HepG2 (cell line): ENCODE measurements around the gene ZFAND6. TPM values are rescaled to one million over a fixed set of nuclear protein-coding genes. Genes with fewer than 3 reads are reported as not detected.

Source experiments
- ATAC-seq: fragments of 200-7000 bp; cut with Tn5 transposase; 3 replicates; pipeline ENCODE4 v1.9.1; 2020; ENCODE audit warnings: mild to moderate bottlenecking, moderate library complexity
- BruUV-seq: library from RNA; stranded (reverse); fragments of 400-500 nt; replicated peaks from 2 replicates; lab custom pipeline; 2021; lab: Mats Ljungman, UMichigan
- CTCF ChIA-PET: fragments of 300-600 bp; formaldehyde crosslinking; extraction: SDS; loops from one replicate; lab custom pipeline; 2021; ENCODE audit warnings: low total read pairs, inconsistent platforms, low intra/inter-chr PET ratio; lab: Yijun Ruan, JAX
- POLR2A ChIA-PET: fragments of 350-600 bp; sonication (Branson Sonifier 250); formaldehyde crosslinking; loops from one replicate; lab custom pipeline; 2020; ENCODE audit warnings: antibody characterized with exemption, inconsistent platforms; lab: Yijun Ruan, JAX
- DNase-seq: peaks from one replicate; pipeline ENCODE4 v3.0.0-alpha.2; 2015; ENCODE audit warnings: low spot score
- FAIRE-seq: peaks from 3 replicates; lab custom pipeline; 2011; peaks lifted over from hg19 to GRCh38; lab: Jason Lieb, UNC
- H2AFZ ChIP-seq: one replicate; pipeline ENCODE4 v1.6.1; 2011; ENCODE audit warnings: low read length, inconsistent platforms
- H3K27ac ChIP-seq: fragments of 300-600 bp; 3 replicates; pipeline ENCODE4 v1.8.0; 2011; ENCODE audit warnings: mixed run types, mild to moderate bottlenecking, mixed read lengths, low read length, inconsistent platforms; ENCODE audit not compliant: insufficient read depth; ENCODE audit errors: extremely low read length
- H3K27me3 ChIP-seq, 2 experiments: fragments of 200-600 bp in 1 of 2; 2 replicates in 1 of 2; 3 replicates in 1 of 2; pipeline versions ENCODE4 v1.6.0 to v1.8.0; 2011; ENCODE audit warnings: low read length in 2 of 2, mild to moderate bottlenecking in 2 of 2, moderate library complexity in 2 of 2, inconsistent platforms in 1 of 2; ENCODE audit not compliant: insufficient read depth in 2 of 2, control insufficient read depth in 1 of 2
- H3K36me3 ChIP-seq, 2 experiments: fragments of 200-600 bp in 1 of 2; replicated peaks in 1 of 2; 2 replicates in 1 of 2; 3 replicates in 1 of 2; pipeline versions ENCODE4 v1.5.1 to v1.8.0; 2011; ENCODE audit warnings: low read length in 2 of 2, inconsistent platforms in 1 of 2; ENCODE audit not compliant: insufficient read depth in 2 of 2, control insufficient read depth in 1 of 2
- H3K4me1 ChIP-seq: 2 replicates; pipeline ENCODE4 v1.5.1; 2012; ENCODE audit warnings: low read length, inconsistent platforms; ENCODE audit not compliant: insufficient read depth
- H3K4me2 ChIP-seq: 2 replicates; pipeline ENCODE4 v1.6.0; 2011; ENCODE audit warnings: low read depth, low read length, inconsistent platforms
- H3K4me3 ChIP-seq, 3 experiments: fragments of 200-600 bp in 1 of 3; sonication (generic), shearing (Covaris generic) in 1 of 3; replicated peaks in 1 of 3; 2 replicates each; pipeline ENCODE4 v1.5.1; 2011 to 2016; ENCODE audit warnings: low read length in 3 of 3, inconsistent platforms in 2 of 3, low read depth in 2 of 3, mild to moderate bottlenecking in 2 of 3, control low read depth in 1 of 3, mixed read lengths in 1 of 3; ENCODE audit not compliant: insufficient read depth in 1 of 3
- H3K79me2 ChIP-seq: one replicate; pipeline ENCODE4 v1.6.1; 2011; ENCODE audit warnings: low read length, inconsistent platforms; ENCODE audit not compliant: insufficient read depth
- H3K9ac ChIP-seq: 2 replicates; pipeline ENCODE4 v1.6.0; 2011; ENCODE audit warnings: mild to moderate bottlenecking, low read depth, low read length, inconsistent platforms; ENCODE audit not compliant: insufficient read depth
- H3K9me3 ChIP-seq: 2 replicates; pipeline ENCODE4 v1.5.1; 2012; ENCODE audit warnings: mild to moderate bottlenecking, low read length
- H4K20me1 ChIP-seq: 2 replicates; pipeline ENCODE4 v1.6.0; 2011; ENCODE audit warnings: inconsistent platforms, mild to moderate bottlenecking, low read length, moderate library complexity; ENCODE audit not compliant: insufficient read depth
- CHCHD3 ChIP-seq: sonication (generic); formaldehyde crosslinking; IDR thresholded peaks from 2 replicates; pipeline ENCODE4 v1.8.0; 2022; ENCODE audit warnings: mild to moderate bottlenecking, missing genetic modification reagents, moderate library complexity
- FOXO1 ChIP-seq: sonication (generic); formaldehyde crosslinking; IDR thresholded peaks from 2 replicates; pipeline ENCODE4 v1.4.0; 2020; ENCODE audit warnings: missing genetic modification reagents
- IKZF1 ChIP-seq: fragments of 450-650 bp; IDR thresholded peaks from 2 replicates; pipeline ENCODE4 v1.7.1; 2016
- RXRA ChIP-seq: sonication (generic); formaldehyde crosslinking; IDR thresholded peaks from 2 replicates; pipeline ENCODE4 v1.5.1; 2020; ENCODE audit warnings: missing genetic modification reagents
- ZNF124 ChIP-seq: sonication (generic); formaldehyde crosslinking; IDR thresholded peaks from 2 replicates; pipeline ENCODE4 v1.4.0; 2020; ENCODE audit warnings: missing genetic modification reagents
- ZNF329 ChIP-seq: sonication (generic); formaldehyde crosslinking; IDR thresholded peaks from 2 replicates; pipeline ENCODE4 v1.9.0; 2021; ENCODE audit warnings: low read depth, mild to moderate bottlenecking, missing genetic modification reagents
- ZNF891 ChIP-seq: sonication (generic); formaldehyde crosslinking; IDR thresholded peaks from 2 replicates; pipeline ENCODE4 v1.5.0; 2020; ENCODE audit warnings: mild to moderate bottlenecking, missing genetic modification reagents
- WGBS: methylation state at CpG from one replicate; pipeline ENCODE4 v1.1.6; 2017; ENCODE audit warnings: low lambda C conversion rate; 5-methylcytosine and 5-hydroxymethylcytosine counted together
- in situ Hi-C: cut with HindIII; loops from 2 replicates; pipeline ENCODE4 v1.10.0; 2017; ENCODE audit warnings: low pct_unique_long_range_greater_than_20kb; ENCODE audit not compliant: extremely low pct_ligation_motif_present
- intact Hi-C: fragments of 100-400 bp; cut with micrococcal nuclease; formaldehyde crosslinking; loops from one replicate; pipeline ENCODE4 v1.10.0; 2022; ENCODE audit not compliant: unreplicated experiment
- polyA plus RNA-seq, 8 experiments: library from polyadenylated mRNA; depleted of rRNA in 3 of 8; stranded (reverse) in 7 of 8; unstranded in 1 of 8; fragments of >200 nt; fragmentation: Illumina TruSeq in 4 of 8; extraction: Trizol in 4 of 8; gene quantifications; 2 replicates each; pipeline versions ENCODE4 v1.2.1 to v1.2.3, GENCODE V29; 2011 to 2016; ENCODE audit warnings: low read depth in 4 of 8, missing spikeins in 1 of 8, mixed read lengths in 1 of 8; ENCODE audit not compliant: insufficient read depth in 1 of 8
- total RNA-seq, 5 experiments: library from RNA; depleted of rRNA; stranded (reverse); fragments of >200 nt; fragmentation: Illumina TruSeq; extraction: Trizol; gene quantifications; 2 replicates each; pipeline ENCODE4 v1.2.3, GENCODE V29; 2016; ENCODE audit warnings: low read depth in 1 of 5
- TF ChIP-seq, protein P1 (sequence below): sonication (generic); formaldehyde crosslinking; IDR thresholded peaks from 2 replicates; pipeline ENCODE4 v1.4.0; 2020; ENCODE audit warnings: missing genetic modification reagents, borderline replicate concordance
- TF ChIP-seq, protein P2 (sequence below): IDR thresholded peaks from 2 replicates; pipeline ENCODE4 v1.6.1; 2016; ENCODE audit warnings: mild to moderate bottlenecking, missing biosample characterization, missing genetic modification reagents
- TF ChIP-seq, protein P3 (sequence below): sonication (generic); formaldehyde crosslinking; IDR thresholded peaks from 2 replicates; pipeline ENCODE4 v1.5.0; 2020; ENCODE audit warnings: missing genetic modification reagents, mild to moderate bottlenecking, borderline replicate concordance
- TF ChIP-seq, protein P4 (sequence below): sonication (generic); formaldehyde crosslinking; IDR thresholded peaks from 2 replicates; pipeline ENCODE4 v1.4.0; 2020; ENCODE audit warnings: missing genetic modification reagents, low read depth, mild to moderate bottlenecking, borderline replicate concordance
- TF ChIP-seq, protein P5 (sequence below): sonication (generic); formaldehyde crosslinking; IDR thresholded peaks from 2 replicates; pipeline ENCODE4 v1.4.0; 2020; ENCODE audit warnings: missing genetic modification reagents
- TF ChIP-seq, protein P6 (sequence below): sonication (generic); formaldehyde crosslinking; IDR thresholded peaks from 2 replicates; pipeline ENCODE4 v1.4.0; 2020; ENCODE audit warnings: mild to moderate bottlenecking, missing genetic modification reagents, borderline replicate concordance

ZFAND6 gene
- total and polyA plus RNA-seq, 2 of the 13 experiments (the other 11 are each of a cell fraction or from before 2014, with no cell fraction given): 84.2 to 115 TPM

DNA sequence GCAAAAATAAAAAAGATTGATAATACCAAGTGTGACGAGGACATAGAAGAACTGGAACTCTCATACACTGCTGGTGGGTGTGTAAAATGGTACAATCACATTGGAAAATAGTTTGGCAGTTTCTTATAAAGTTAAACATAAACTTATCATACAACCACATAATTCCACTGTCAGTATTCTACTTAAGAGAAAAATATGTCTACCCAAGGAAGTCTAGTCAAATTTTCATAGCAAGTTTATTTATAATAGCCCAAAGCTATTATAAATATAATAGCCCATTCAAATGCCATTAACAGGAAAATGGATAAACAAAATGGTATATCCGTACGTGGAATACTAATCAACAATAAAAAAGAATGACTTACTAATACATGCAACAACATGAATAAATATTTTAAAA is 47.9 kb upstream of the ZFAND6 start:
- Histone ChIP-seq H3K4me2 (no peak overlapping the region), H3K4me1 (peaks cover 26% of the 10 kb centered on the region), H3K36me3 (no peaks in the 10 kb centered on the region), H3K4me3 (no peak overlapping the region), H3K79me2 (no peaks in the 10 kb centered on the region), H3K27ac (no peak overlapping the region), H3K9ac (no peak overlapping the region), H3K9me3 (no peaks in the 10 kb centered on the region), H2AFZ (no peak overlapping the region), H3K27me3 (no peaks in the 10 kb centered on the region), H4K20me1 (no peaks in the 10 kb centered on the region)
- DNase-seq (no peak), ATAC-seq (no peak), FAIRE-seq (no peak)
- 69% methylated on average over 3 of the region's 3 CpGs for WGBS
- TF ChIP-seq, protein P1, sequence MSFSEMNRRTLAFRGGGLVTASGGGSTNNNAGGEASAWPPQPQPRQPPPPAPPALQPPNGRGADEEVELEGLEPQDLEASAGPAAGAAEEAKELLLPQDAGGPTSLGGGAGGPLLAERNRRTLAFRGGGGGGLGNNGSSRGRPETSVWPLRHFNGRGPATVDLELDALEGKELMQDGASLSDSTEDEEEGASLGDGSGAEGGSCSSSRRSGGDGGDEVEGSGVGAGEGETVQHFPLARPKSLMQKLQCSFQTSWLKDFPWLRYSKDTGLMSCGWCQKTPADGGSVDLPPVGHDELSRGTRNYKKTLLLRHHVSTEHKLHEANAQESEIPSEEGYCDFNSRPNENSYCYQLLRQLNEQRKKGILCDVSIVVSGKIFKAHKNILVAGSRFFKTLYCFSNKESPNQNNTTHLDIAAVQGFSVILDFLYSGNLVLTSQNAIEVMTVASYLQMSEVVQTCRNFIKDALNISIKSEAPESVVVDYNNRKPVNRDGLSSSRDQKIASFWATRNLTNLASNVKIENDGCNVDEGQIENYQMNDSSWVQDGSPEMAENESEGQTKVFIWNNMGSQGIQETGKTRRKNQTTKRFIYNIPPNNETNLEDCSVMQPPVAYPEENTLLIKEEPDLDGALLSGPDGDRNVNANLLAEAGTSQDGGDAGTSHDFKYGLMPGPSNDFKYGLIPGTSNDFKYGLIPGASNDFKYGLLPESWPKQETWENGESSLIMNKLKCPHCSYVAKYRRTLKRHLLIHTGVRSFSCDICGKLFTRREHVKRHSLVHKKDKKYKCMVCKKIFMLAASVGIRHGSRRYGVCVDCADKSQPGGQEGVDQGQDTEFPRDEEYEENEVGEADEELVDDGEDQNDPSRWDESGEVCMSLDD (CRISPR knock-in tag): no peak
- TF ChIP-seq FOXO1 (CRISPR knock-in tag) (no peak), RXRA (CRISPR knock-in tag) (no peak), ZNF891 (CRISPR knock-in tag) (no peak), IKZF1 (no peak), CHCHD3 (no peak), ZNF124 (no peak), ZNF329 (CRISPR knock-in tag) (no peak)
- TF ChIP-seq, protein P2, sequence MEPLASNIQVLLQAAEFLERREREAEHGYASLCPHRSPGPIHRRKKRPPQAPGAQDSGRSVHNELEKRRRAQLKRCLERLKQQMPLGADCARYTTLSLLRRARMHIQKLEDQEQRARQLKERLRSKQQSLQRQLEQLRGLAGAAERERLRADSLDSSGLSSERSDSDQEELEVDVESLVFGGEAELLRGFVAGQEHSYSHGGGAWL: no peak
- TF ChIP-seq, protein P3, sequence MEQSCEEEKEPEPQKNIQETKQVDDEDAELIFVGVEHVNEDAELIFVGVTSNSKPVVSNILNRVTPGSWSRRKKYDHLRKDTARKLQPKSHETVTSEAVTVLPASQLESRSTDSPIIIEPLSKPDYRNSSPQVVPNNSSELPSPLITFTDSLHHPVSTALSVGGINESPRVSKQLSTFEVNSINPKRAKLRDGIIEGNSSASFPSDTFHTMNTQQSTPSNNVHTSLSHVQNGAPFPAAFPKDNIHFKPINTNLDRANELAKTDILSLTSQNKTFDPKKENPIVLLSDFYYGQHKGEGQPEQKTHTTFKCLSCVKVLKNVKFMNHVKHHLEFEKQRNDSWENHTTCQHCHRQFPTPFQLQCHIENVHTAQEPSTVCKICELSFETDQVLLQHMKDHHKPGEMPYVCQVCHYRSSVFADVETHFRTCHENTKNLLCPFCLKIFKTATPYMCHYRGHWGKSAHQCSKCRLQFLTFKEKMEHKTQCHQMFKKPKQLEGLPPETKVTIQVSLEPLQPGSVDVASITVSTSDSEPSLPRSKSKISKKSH (CRISPR knock-in tag): no peak
- TF ChIP-seq, protein P4, sequence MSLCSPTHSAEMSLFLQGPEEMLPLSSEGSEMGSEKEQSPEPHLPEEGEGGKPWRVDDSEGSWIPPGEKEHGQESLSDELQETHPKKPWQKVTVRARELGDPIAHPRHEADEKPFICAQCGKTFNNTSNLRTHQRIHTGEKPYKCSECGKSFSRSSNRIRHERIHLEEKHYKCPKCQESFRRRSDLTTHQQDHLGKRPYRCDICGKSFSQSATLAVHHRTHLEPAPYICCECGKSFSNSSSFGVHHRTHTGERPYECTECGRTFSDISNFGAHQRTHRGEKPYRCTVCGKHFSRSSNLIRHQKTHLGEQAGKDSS (CRISPR knock-in tag): no peak
- TF ChIP-seq, protein P5, sequence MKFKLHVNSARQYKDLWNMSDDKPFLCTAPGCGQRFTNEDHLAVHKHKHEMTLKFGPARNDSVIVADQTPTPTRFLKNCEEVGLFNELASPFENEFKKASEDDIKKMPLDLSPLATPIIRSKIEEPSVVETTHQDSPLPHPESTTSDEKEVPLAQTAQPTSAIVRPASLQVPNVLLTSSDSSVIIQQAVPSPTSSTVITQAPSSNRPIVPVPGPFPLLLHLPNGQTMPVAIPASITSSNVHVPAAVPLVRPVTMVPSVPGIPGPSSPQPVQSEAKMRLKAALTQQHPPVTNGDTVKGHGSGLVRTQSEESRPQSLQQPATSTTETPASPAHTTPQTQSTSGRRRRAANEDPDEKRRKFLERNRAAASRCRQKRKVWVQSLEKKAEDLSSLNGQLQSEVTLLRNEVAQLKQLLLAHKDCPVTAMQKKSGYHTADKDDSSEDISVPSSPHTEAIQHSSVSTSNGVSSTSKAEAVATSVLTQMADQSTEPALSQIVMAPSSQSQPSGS (CRISPR knock-in tag): no peak
- TF ChIP-seq, protein P6, sequence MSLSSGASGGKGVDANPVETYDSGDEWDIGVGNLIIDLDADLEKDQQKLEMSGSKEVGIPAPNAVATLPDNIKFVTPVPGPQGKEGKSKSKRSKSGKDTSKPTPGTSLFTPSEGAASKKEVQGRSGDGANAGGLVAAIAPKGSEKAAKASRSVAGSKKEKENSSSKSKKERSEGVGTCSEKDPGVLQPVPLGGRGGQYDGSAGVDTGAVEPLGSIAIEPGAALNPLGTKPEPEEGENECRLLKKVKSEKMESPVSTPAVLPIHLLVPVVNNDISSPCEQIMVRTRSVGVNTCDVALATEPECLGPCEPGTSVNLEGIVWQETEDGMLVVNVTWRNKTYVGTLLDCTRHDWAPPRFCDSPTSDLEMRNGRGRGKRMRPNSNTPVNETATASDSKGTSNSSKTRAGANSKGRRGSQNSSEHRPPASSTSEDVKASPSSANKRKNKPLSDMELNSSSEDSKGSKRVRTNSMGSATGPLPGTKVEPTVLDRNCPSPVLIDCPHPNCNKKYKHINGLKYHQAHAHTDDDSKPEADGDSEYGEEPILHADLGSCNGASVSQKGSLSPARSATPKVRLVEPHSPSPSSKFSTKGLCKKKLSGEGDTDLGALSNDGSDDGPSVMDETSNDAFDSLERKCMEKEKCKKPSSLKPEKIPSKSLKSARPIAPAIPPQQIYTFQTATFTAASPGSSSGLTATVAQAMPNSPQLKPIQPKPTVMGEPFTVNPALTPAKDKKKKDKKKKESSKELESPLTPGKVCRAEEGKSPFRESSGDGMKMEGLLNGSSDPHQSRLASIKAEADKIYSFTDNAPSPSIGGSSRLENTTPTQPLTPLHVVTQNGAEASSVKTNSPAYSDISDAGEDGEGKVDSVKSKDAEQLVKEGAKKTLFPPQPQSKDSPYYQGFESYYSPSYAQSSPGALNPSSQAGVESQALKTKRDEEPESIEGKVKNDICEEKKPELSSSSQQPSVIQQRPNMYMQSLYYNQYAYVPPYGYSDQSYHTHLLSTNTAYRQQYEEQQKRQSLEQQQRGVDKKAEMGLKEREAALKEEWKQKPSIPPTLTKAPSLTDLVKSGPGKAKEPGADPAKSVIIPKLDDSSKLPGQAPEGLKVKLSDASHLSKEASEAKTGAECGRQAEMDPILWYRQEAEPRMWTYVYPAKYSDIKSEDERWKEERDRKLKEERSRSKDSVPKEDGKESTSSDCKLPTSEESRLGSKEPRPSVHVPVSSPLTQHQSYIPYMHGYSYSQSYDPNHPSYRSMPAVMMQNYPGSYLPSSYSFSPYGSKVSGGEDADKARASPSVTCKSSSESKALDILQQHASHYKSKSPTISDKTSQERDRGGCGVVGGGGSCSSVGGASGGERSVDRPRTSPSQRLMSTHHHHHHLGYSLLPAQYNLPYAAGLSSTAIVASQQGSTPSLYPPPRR (CRISPR knock-in tag): no peak
- BruUV-seq: no TSS peak
- CTCF ChIA-PET: no interaction called here
- in situ Hi-C loops (loop anchor here (25.0 kb wide), 1 partner anchor 301 kb away; no protein-coding TSS in a partner anchor), intact Hi-C loops (no loop called here)
- POLR2A ChIA-PET: no interaction called here
